ENCODE measurements around the gene KIF21A.

DNA sequence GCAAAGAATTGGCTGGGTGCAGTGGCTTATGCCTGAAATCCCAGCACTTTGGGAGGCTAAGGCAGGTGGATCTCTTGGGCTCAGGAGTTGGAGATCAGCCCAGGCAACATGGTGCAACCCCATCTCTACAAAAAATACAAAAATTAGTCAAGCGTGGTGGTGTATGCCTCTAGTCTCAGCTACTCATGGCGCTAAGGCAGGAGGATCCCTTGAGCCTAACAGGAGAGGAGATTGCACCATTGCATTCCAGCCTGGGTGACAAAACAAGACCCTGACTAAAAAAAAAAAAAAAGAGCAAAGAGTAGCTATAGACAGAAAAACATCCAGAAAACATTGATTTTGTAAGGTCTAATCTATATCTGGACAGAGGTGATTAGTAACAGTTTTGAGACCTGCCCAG is 25.0 kb downstream of the KIF21A start:
- TF ChIP-seq, protein P1, sequence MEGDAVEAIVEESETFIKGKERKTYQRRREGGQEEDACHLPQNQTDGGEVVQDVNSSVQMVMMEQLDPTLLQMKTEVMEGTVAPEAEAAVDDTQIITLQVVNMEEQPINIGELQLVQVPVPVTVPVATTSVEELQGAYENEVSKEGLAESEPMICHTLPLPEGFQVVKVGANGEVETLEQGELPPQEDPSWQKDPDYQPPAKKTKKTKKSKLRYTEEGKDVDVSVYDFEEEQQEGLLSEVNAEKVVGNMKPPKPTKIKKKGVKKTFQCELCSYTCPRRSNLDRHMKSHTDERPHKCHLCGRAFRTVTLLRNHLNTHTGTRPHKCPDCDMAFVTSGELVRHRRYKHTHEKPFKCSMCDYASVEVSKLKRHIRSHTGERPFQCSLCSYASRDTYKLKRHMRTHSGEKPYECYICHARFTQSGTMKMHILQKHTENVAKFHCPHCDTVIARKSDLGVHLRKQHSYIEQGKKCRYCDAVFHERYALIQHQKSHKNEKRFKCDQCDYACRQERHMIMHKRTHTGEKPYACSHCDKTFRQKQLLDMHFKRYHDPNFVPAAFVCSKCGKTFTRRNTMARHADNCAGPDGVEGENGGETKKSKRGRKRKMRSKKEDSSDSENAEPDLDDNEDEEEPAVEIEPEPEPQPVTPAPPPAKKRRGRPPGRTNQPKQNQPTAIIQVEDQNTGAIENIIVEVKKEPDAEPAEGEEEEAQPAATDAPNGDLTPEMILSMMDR (IDR thresholded peaks at IDR 0.05) = no peak
- TF ChIP-seq, protein P2, sequence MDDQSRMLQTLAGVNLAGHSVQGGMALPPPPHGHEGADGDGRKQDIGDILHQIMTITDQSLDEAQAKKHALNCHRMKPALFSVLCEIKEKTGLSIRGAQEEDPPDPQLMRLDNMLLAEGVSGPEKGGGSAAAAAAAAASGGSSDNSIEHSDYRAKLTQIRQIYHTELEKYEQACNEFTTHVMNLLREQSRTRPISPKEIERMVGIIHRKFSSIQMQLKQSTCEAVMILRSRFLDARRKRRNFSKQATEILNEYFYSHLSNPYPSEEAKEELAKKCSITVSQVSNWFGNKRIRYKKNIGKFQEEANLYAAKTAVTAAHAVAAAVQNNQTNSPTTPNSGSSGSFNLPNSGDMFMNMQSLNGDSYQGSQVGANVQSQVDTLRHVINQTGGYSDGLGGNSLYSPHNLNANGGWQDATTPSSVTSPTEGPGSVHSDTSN (IDR thresholded peaks at IDR 0.05) = no peak
- TF ChIP-seq GABPA (IDR thresholded peaks at IDR 0.05; ENCODE audit: low read depth) (no peak), POLR2AphosphoS5 (IDR thresholded peaks at IDR 0.05; ENCODE audit: low read depth, low read length) (no peak), RFX5 (IDR thresholded peaks at IDR 0.05; ENCODE audit: low read length) (no peak), SMC3 (IDR thresholded peaks at IDR 0.05; ENCODE audit: low read depth, low read length) (no peak)

All from SK-N-SH (cell line).